ENCODE measurements around the gene MMP21. TPM values are rescaled to one million over a fixed set of nuclear protein-coding genes. Genes with fewer than 3 reads are reported as not detected.

The MMP21 gene
- total and polyA plus RNA-seq, 10 of the 15 experiments (the other 5 are each of a cell fraction or from before 2014, with no cell fraction given) = 0.08 to 0.24 TPM; not detected in 8

GRCh38 chr10:125822878-125823662 is 47.4 kb upstream of the MMP21 start, which contains the start of the genes BCCIP and UROS (continued):
- no peak for TF ChIP-seq IRF4 (IDR thresholded peaks at IDR 0.05; ENCODE audit: low read depth, low read length)
- peak; percentile 99 for TF ChIP-seq GATAD2B (conservative IDR thresholded peaks at IDR 0.05; ENCODE audit: low read depth)
- TF ChIP-seq, protein P1, sequence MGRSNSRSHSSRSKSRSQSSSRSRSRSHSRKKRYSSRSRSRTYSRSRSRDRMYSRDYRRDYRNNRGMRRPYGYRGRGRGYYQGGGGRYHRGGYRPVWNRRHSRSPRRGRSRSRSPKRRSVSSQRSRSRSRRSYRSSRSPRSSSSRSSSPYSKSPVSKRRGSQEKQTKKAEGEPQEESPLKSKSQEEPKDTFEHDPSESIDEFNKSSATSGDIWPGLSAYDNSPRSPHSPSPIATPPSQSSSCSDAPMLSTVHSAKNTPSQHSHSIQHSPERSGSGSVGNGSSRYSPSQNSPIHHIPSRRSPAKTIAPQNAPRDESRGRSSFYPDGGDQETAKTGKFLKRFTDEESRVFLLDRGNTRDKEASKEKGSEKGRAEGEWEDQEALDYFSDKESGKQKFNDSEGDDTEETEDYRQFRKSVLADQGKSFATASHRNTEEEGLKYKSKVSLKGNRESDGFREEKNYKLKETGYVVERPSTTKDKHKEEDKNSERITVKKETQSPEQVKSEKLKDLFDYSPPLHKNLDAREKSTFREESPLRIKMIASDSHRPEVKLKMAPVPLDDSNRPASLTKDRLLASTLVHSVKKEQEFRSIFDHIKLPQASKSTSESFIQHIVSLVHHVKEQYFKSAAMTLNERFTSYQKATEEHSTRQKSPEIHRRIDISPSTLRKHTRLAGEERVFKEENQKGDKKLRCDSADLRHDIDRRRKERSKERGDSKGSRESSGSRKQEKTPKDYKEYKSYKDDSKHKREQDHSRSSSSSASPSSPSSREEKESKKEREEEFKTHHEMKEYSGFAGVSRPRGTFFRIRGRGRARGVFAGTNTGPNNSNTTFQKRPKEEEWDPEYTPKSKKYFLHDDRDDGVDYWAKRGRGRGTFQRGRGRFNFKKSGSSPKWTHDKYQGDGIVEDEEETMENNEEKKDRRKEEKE (IDR thresholded peaks at IDR 0.05) = peak; percentile 99
- TF ChIP-seq, protein P2, sequence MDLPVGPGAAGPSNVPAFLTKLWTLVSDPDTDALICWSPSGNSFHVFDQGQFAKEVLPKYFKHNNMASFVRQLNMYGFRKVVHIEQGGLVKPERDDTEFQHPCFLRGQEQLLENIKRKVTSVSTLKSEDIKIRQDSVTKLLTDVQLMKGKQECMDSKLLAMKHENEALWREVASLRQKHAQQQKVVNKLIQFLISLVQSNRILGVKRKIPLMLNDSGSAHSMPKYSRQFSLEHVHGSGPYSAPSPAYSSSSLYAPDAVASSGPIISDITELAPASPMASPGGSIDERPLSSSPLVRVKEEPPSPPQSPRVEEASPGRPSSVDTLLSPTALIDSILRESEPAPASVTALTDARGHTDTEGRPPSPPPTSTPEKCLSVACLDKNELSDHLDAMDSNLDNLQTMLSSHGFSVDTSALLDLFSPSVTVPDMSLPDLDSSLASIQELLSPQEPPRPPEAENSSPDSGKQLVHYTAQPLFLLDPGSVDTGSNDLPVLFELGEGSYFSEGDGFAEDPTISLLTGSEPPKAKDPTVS (IDR thresholded peaks at IDR 0.05; ENCODE audit: low read depth, low read length) = 0 out of 2 replicates have a peak, but pooled peaks have one; percentile 26
- peak; percentile 93 for TF ChIP-seq IKZF1 (conservative IDR thresholded peaks at IDR 0.05)
- TF ChIP-seq EGR1 (IDR thresholded peaks at IDR 0.05; ENCODE audit: borderline replicate concordance in 1 of 2, low read depth in 2 of 2, low read length in 2 of 2) = peak; percentile 34 to 90
- peak; percentile 78 for TF ChIP-seq SIN3A (IDR thresholded peaks at IDR 0.05; ENCODE audit: low read depth, low read length)
- no peak for TF ChIP-seq NFYA (IDR thresholded peaks at IDR 0.05; ENCODE audit: borderline replicate concordance, low read depth, low read length)
- TF ChIP-seq, protein P3, sequence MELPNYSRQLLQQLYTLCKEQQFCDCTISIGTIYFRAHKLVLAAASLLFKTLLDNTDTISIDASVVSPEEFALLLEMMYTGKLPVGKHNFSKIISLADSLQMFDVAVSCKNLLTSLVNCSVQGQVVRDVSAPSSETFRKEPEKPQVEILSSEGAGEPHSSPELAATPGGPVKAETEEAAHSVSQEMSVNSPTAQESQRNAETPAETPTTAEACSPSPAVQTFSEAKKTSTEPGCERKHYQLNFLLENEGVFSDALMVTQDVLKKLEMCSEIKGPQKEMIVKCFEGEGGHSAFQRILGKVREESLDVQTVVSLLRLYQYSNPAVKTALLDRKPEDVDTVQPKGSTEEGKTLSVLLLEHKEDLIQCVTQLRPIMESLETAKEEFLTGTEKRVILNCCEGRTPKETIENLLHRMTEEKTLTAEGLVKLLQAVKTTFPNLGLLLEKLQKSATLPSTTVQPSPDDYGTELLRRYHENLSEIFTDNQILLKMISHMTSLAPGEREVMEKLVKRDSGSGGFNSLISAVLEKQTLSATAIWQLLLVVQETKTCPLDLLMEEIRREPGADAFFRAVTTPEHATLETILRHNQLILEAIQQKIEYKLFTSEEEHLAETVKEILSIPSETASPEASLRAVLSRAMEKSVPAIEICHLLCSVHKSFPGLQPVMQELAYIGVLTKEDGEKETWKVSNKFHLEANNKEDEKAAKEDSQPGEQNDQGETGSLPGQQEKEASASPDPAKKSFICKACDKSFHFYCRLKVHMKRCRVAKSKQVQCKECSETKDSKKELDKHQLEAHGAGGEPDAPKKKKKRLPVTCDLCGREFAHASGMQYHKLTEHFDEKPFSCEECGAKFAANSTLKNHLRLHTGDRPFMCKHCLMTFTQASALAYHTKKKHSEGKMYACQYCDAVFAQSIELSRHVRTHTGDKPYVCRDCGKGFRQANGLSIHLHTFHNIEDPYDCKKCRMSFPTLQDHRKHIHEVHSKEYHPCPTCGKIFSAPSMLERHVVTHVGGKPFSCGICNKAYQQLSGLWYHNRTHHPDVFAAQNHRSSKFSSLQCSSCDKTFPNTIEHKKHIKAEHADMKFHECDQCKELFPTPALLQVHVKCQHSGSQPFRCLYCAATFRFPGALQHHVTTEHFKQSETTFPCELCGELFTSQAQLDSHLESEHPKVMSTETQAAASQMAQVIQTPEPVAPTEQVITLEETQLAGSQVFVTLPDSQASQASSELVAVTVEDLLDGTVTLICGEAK (IDR thresholded peaks at IDR 0.05; ENCODE audit: borderline replicate concordance) = peak; percentile 58; the same call in 1 of the 2 replicates
- peak; percentile 59; the same call in 1 of the 2 replicates for TF ChIP-seq CREB1 (IDR thresholded peaks at IDR 0.05; ENCODE audit: low read depth)
- peak; percentile 40; the same call in 1 of the 2 replicates for TF ChIP-seq RUNX3 (IDR thresholded peaks at IDR 0.05; ENCODE audit: low read length)
- TF ChIP-seq POLR2AphosphoS2 (IDR thresholded peaks at IDR 0.05; ENCODE audit: low read depth, low read length) = peak; percentile 86; the same call in 1 of the 2 replicates
- TF ChIP-seq STAT3 (IDR thresholded peaks at IDR 0.05; ENCODE audit: low read depth, low read length) = 0 out of 2 replicates have a peak, but pooled peaks have one; percentile 60
- peak; percentile 96 for TF ChIP-seq RELB (IDR thresholded peaks at IDR 0.05; ENCODE audit: low read depth)
- peak; percentile 42 for TF ChIP-seq SIX5 (IDR thresholded peaks at IDR 0.05; ENCODE audit: low read depth, low read length, severe bottlenecking)
- TF ChIP-seq EED (IDR thresholded peaks at IDR 0.05; ENCODE audit: low read depth) = no peak
- no peak for TF ChIP-seq MEF2B (IDR thresholded peaks at IDR 0.05; ENCODE audit: partially characterized antibody, poor library complexity, severe bottlenecking)
- TF ChIP-seq ATF7 (IDR thresholded peaks at IDR 0.05; ENCODE audit: low read depth) = peak; percentile 100
- peak; percentile 90 for TF ChIP-seq MXI1 (IDR thresholded peaks at IDR 0.05; ENCODE audit: low read depth, low read length)
